ENCODE measurements around the gene FXYD7.
"Not testable (repeated sequence)": the region's sequence is repeated elsewhere in the genome, so short reads cannot be mapped to it uniquely, and the experiment has no call there.

Gene FXYD7

GRCh38 chr19:35126624-35126959 lies 16.5 kb upstream of the FXYD7 start:
- no peak for ATAC-seq
- TF ChIP-seq OSR1 (CRISPR knock-in tag; IDR thresholded peaks at IDR 0.05): no peak
- no peak for TF ChIP-seq ARNTL (CRISPR knock-in tag; IDR thresholded peaks at IDR 0.05; ENCODE audit: borderline replicate concordance, low read depth)
- TF ChIP-seq TOX (CRISPR knock-in tag; IDR thresholded peaks at IDR 0.05; ENCODE audit: borderline replicate concordance): no peak
- no peak for TF ChIP-seq ZNF70 (CRISPR knock-in tag; IDR thresholded peaks at IDR 0.05)
- TF ChIP-seq ZFP3 (CRISPR knock-in tag; IDR thresholded peaks at IDR 0.05): no peak
- TF ChIP-seq TSHZ2 (CRISPR knock-in tag; IDR thresholded peaks at IDR 0.05): no peak
- no peak for TF ChIP-seq ZNF8 (CRISPR knock-in tag; IDR thresholded peaks at IDR 0.05)
- no peak for TF ChIP-seq CSDC2 (CRISPR knock-in tag; IDR thresholded peaks at IDR 0.05)
- TF ChIP-seq CSRNP3 (CRISPR knock-in tag; IDR thresholded peaks at IDR 0.05): no peak
- no peak for TF ChIP-seq SNAI2 (CRISPR knock-in tag; IDR thresholded peaks at IDR 0.05)
- TF ChIP-seq RARB (CRISPR knock-in tag; IDR thresholded peaks at IDR 0.05): no peak
- TF ChIP-seq ZC3H10 (CRISPR knock-in tag; IDR thresholded peaks at IDR 0.05): no peak

GRCh38 chr19:35127871-35128270 lies 15.2 kb upstream of the FXYD7 start:
- ATAC-seq: no peak
- no peak for TF ChIP-seq RARB (CRISPR knock-in tag; IDR thresholded peaks at IDR 0.05)
- TF ChIP-seq, protein P1, sequence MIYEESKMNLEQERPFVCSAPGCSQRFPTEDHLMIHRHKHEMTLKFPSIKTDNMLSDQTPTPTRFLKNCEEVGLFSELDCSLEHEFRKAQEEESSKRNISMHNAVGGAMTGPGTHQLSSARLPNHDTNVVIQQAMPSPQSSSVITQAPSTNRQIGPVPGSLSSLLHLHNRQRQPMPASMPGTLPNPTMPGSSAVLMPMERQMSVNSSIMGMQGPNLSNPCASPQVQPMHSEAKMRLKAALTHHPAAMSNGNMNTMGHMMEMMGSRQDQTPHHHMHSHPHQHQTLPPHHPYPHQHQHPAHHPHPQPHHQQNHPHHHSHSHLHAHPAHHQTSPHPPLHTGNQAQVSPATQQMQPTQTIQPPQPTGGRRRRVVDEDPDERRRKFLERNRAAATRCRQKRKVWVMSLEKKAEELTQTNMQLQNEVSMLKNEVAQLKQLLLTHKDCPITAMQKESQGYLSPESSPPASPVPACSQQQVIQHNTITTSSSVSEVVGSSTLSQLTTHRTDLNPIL (CRISPR knock-in tag; IDR thresholded peaks at IDR 0.05; ENCODE audit: low read depth): no peak
- TF ChIP-seq CSDC2 (CRISPR knock-in tag; IDR thresholded peaks at IDR 0.05): no peak
- no peak for TF ChIP-seq ZNF70 (CRISPR knock-in tag; IDR thresholded peaks at IDR 0.05)
- TF ChIP-seq GLIS3 (CRISPR knock-in tag; IDR thresholded peaks at IDR 0.05): no peak
- TF ChIP-seq TOX (CRISPR knock-in tag; IDR thresholded peaks at IDR 0.05; ENCODE audit: borderline replicate concordance): no peak
- TF ChIP-seq ARNTL (CRISPR knock-in tag; IDR thresholded peaks at IDR 0.05; ENCODE audit: borderline replicate concordance, low read depth): no peak
- no peak for TF ChIP-seq ZNF8 (CRISPR knock-in tag; IDR thresholded peaks at IDR 0.05)
- TF ChIP-seq TCF4 (CRISPR knock-in tag; IDR thresholded peaks at IDR 0.05; ENCODE audit: borderline replicate concordance): no peak
- TF ChIP-seq OSR1 (CRISPR knock-in tag; IDR thresholded peaks at IDR 0.05): no peak
- no peak for TF ChIP-seq TSHZ2 (CRISPR knock-in tag; IDR thresholded peaks at IDR 0.05)
- no peak for TF ChIP-seq ZFP30 (CRISPR knock-in tag; IDR thresholded peaks at IDR 0.05)
- no peak for TF ChIP-seq ZC3H10 (CRISPR knock-in tag; IDR thresholded peaks at IDR 0.05)

- no peak for ATAC-seq
- TF ChIP-seq CSDC2 (CRISPR knock-in tag; IDR thresholded peaks at IDR 0.05) (no peak), PPARA (CRISPR knock-in tag; IDR thresholded peaks at IDR 0.05; ENCODE audit: borderline replicate concordance) (no peak), ESRRG (CRISPR knock-in tag; IDR thresholded peaks at IDR 0.05) (no peak), TSHZ2 (CRISPR knock-in tag; IDR thresholded peaks at IDR 0.05) (no peak)
Measured at GRCh38 chr19:35128398-35129057, 14.5 kb upstream of the FXYD7 start.

DNA sequence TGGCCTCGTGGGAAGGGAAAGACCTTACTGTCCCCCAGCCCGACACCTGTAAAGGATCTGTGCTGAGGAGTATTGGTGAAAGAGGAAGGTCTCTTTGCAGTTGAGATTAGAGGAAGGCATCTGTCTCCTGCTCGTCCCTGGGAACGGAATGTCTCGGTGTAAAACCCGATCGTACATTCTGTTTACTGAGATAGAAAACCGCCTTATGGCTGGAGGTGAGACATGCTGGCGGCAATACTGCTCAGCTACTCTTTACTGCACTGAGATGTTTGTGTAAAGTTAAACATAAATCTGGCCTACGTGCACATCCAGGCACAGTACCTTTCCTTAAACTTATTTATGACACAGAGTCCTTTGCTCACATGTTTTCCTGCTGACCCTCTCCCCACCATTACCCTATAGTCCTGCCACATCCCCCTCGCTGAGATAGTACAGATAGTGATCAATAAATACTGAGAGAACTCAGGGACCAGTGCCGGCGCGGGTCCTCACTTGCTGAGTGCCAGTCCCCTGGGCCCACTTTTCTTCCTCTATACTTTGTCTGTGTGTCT lies 13.3 kb upstream of the FXYD7 start:
- ATAC-seq: not testable (repeated sequence)
